HUES64 (cell line): ENCODE results near the gene CBLN1.
A peak's percentile ranks its signal among the peaks of the same experiment; 100 is the strongest.

Experiments used
- H3K27ac ChIP-seq: 2 replicates; pipeline ENCODE4 v1.7.0; 2013; ENCODE audit warnings: low read depth, low read length, inconsistent platforms
- H3K27me3 ChIP-seq: 2 replicates; pipeline ENCODE4 v1.6.1; 2013; ENCODE audit warnings: mild to moderate bottlenecking, low read length; ENCODE audit not compliant: insufficient read depth
- H3K36me3 ChIP-seq: 2 replicates; pipeline ENCODE4 v1.6.1; 2013; ENCODE audit warnings: mild to moderate bottlenecking, low read length; ENCODE audit not compliant: insufficient read depth
- H3K4me1 ChIP-seq: 2 replicates; pipeline ENCODE4 v1.6.1; 2013; ENCODE audit warnings: mild to moderate bottlenecking, low read length, moderate library complexity; ENCODE audit not compliant: insufficient read depth
- H3K4me3 ChIP-seq: 2 replicates; pipeline ENCODE4 v1.5.1; 2013; ENCODE audit warnings: mild to moderate bottlenecking, low read length, moderate library complexity
- H3K9ac ChIP-seq: 2 replicates; pipeline ENCODE4 v1.6.1; 2013; ENCODE audit warnings: mild to moderate bottlenecking, low read depth, low read length
- H3K9me3 ChIP-seq: 2 replicates; pipeline ENCODE4 v1.6.1; 2013; ENCODE audit warnings: low read depth, low read length; ENCODE audit not compliant: insufficient read depth
- WGBS: fragments of 150-250, 120-280 bp; methylation state at CpG from one replicate; pipeline ENCODE4 v1.1.7; 2013; ENCODE audit warnings: missing lambda C conversion rate; 5-methylcytosine and 5-hydroxymethylcytosine counted together

CBLN1 gene

DNA sequence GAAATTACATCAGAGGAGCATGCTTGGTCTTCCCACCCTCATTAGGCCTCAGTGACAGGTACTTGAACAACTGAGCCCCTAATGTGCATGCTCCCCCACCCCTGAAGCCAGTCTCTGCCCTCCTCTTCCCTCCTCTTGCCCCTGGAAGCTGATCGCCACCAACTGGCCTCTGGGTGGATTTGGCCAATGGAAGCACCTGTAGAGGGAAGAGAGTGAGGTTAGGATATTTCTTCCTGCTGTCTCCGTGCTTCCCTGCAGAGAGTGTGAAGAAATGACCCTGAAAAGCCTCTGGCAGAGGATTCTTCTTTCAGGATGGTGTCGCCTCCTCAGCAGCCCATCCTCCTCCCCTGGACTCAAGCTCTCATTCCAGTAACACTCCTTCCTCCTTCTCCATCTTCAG, 5.9 kb upstream of the CBLN1 start:
- Histone ChIP-seq H3K27me3 (peaks cover 43% of the 10 kb centered on the region), H3K9me3 (no peaks in the 10 kb centered on the region), H3K4me1 (no peaks in the 10 kb centered on the region), H3K36me3 (no peaks in the 10 kb centered on the region), H3K4me3 (no peak overlapping the region), H3K27ac (no peak overlapping the region), H3K9ac (no peak overlapping the region)
- WGBS = 21% methylated on average over 3 of the region's 3 CpGs

DNA sequence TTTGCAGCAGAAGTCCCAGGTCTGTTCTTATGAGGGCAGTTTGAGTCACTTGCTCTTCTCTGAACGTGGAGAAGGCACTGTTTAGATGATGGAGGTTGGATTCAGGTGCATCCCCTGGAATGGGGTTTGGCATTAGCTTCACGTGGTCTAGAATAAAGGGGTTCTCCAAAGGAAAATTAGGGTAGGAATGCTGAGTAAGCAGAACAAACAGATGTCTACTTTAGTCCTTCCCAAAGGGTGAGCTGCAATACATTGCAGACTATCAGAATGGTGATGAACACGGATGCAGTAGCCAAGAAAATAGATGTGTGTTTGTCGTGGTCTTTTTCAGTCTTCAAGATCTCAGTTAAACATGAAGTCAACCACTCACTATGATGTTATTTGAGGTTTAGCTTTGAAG, 3.3 kb upstream of the CBLN1 start:
- Histone ChIP-seq H3K27me3 (peaks cover 61% of the 10 kb centered on the region), H3K27ac (no peak overlapping the region), H3K9me3 (no peaks in the 10 kb centered on the region), H3K4me3 (no peak overlapping the region), H3K36me3 (no peaks in the 10 kb centered on the region), H3K9ac (no peak overlapping the region), H3K4me1 (peaks cover 4% of the 10 kb centered on the region; the same call in 1 of the 2 replicates)
- 61% methylated on average over 3 of the region's 4 CpGs for WGBS

DNA sequence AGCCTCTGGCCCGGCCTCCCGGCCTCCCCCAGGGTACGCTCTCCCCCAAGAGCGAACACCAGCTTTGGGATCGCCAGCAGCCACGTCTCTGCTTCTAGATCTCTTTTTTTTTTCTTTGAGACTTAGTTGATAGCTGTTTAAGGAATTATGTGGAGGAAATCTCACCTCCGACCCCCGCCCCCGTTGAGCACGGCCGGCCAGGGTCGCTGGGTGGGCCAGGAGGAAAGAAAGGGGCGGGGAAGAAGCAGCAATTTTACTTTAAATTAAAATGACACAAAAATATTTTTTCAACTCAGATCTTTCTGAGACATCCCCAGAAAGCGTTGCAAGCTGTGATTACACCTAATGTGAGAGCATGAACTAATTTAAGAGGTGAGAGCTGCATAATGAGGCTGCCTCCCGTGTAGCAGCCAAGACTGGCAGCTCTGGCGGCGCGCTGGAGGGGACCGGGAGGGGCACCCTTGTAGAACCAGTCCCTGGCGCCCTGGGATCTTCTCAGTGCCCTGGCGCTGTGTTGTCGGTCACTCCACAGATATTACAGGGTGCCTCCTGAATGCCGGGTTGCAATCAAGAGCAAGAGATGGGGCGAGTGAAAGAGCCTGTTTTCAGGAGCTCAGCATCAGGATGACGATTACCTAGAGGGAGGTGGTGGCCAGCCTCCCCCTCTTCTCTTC, 1.9 kb upstream of the CBLN1 start:
- Histone ChIP-seq H3K27me3 (peaks cover 76% of the 10 kb centered on the region), H3K4me1 (peaks cover 16% of the 10 kb centered on the region), H3K9ac (no peak overlapping the region), H3K9me3 (no peaks in the 10 kb centered on the region), H3K36me3 (no peaks in the 10 kb centered on the region), H3K27ac (no peak overlapping the region), H3K4me3 (peak overlapping the region; percentile 73)
- WGBS = 7% methylated on average over 24 of the region's 25 CpGs

DNA sequence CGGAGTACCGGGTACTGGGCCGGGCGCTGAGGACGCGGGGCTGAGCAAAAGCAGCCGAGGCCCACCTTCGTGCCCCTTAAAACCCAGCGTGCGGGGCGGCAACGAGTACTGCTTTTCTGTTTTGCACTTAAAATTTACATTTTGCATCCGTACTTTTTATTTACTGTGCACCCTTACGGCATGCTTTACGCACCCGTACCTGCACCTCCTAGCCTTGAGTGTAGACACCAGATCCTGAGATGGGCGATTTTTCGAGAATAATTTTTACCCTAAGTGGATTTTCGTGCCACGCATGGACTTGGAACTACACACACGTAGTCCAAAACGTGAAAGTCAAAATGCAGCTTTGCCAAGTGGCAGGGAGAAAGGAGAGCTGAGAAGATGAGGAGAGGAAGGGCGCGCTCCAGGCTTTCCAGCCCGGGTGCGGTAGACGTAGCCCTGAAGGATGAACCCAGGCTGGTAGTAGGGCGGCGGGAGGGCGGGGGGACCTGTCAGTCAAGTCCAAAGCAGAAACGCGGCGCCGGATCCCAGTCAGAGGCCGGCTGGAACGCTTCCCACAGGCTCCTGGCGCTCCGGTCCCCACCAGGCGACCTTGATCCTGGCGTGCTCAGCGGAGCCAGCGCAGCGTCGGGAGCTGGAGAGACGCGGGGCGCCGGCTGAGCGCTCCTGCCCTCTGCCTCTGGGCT, 1.2 kb upstream of the CBLN1 start:
- Histone ChIP-seq H3K36me3 (no peaks in the 10 kb centered on the region), H3K4me3 (peak overlapping the region; percentile 73), H3K4me1 (peaks cover 22% of the 10 kb centered on the region), H3K27ac (no peak overlapping the region), H3K27me3 (peaks cover 83% of the 10 kb centered on the region), H3K9me3 (no peaks in the 10 kb centered on the region), H3K9ac (no peak overlapping the region)
- WGBS = under 1% methylated on average over 49 of the region's 49 CpGs

DNA sequence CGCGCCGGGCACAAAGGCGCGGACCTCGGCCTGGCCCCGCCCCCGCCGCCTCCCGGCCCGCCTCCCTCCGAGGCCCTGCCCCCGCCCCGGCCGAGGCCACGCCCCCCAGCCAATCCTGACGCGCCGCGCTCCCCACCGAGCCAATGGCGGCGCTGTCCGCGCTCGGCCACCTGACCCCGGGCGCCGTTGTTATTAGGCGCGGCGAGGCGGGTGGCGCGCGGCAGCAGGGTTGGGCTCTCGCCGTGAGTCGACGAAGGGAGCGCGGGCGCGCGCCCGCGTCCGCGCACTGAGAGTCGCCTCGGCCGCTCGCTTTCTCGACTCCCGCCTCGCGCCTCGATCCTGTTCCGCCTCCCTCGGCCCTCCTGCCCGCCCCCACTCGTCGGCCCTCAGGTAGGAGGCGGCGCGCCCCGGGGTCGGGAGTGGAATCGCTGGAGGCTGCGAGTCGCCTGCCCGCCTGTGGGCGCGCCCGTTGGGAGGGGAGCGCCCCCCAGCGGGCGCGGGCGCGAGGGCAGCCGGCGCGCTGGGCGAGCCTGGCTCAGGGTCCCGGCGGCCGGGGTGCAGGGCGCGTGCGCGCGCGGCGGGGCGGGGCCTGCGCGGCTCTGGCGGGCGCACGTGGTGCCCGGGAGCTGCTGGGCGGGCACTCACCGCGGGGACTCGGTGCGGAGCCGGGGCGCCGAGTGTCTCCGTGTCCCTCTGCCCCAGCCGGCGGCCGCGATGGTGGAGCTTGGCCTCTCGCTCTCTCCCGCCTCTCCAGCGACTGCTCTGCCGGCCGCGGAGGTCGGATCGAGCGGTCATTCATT, 405 bp upstream of the CBLN1 start:
- H3K27me3 ChIP-seq = peaks cover 90% of the 10 kb centered on the region

DNA sequence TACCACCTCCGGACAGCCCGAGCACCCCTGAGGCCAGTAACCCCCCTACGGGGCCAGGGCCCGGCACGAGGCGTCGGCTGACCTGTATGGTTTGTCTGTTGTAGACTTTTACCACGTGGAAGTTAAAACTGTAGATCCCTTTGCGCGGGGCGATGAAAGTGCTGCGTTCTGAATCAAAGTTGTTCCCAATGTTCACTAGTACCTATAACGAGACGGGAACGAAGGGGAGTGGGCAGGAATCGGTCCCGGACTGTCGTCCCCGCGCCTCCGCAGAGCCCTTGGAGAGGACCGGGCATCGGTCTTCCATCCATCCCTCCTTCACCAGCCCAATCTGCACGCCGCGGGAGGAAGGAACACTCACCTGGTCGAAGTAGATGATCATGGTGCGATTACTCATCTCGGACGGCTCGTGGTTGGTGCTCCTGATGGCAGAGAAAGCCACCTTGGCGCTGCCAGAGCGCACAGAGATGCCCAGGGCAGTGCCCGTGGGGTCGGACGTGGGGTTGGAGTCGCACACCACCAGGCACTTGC, 732 bp downstream of the CBLN1 start:
- H3K9ac ChIP-seq = no peak overlapping the region
- no peaks in the 10 kb centered on the region for H3K9me3 ChIP-seq
- no peak overlapping the region for H3K27ac ChIP-seq
- WGBS = under 1% methylated on average over 37 of the region's 37 CpGs
- peak overlapping the region; percentile 52 for H3K4me3 ChIP-seq
- H3K4me1 ChIP-seq = peaks cover 36% of the 10 kb centered on the region
- H3K36me3 ChIP-seq = no peaks in the 10 kb centered on the region
- H3K27me3 ChIP-seq = peaks cover 92% of the 10 kb centered on the region

More for the DNA sequence above, 405 bp upstream of the CBLN1 start:
- Histone ChIP-seq H3K9ac (peak overlapping the region; percentile 62; the same call in 1 of the 2 replicates), H3K36me3 (no peaks in the 10 kb centered on the region), H3K27ac (no peak overlapping the region; the same call in 1 of the 2 replicates), H3K4me1 (peaks cover 29% of the 10 kb centered on the region), H3K4me3 (peak overlapping the region; percentile 73), H3K9me3 (no peaks in the 10 kb centered on the region)
- under 1% methylated on average over 124 of the region's 124 CpGs for WGBS

DNA sequence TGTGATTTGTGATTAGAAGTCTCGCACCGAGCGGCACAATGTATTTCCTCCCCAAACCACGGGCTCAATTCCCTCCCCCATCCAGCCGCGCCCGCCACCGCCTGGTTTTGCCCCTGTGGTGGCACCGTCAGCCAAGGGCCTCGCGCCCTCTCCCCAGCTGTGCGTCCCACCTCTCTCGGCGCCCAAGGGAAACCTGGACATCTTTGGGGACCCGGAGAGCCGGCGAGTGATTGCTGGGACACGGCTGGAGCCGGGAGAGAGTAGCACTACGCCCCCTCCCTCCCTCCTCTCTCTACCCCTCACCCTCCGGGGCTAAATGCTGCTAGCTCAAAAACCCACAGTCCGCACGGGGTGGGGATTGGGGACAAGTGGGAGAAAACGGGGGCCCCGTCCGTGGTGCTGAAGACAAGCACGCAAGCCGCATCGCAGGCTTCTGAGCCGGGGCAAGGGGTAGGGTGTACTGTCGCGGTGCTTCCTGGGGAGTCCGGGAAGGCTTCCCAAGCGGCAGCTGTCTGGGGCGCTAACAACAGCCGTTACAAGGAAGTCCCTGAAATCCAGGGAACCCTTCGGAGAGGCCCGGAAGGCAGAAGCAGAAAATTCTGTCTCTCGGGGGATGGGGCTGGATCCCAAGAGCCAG, 1.4 kb downstream of the CBLN1 start:
- no peak overlapping the region for H3K9ac ChIP-seq
- H3K4me1 ChIP-seq = peaks cover 40% of the 10 kb centered on the region
- under 1% methylated on average over 37 of the region's 39 CpGs for WGBS
- peak overlapping the region; percentile 52 for H3K4me3 ChIP-seq
- H3K9me3 ChIP-seq = no peaks in the 10 kb centered on the region
- H3K27me3 ChIP-seq = peaks cover 92% of the 10 kb centered on the region
- H3K27ac ChIP-seq = no peak overlapping the region
- no peaks in the 10 kb centered on the region for H3K36me3 ChIP-seq

DNA sequence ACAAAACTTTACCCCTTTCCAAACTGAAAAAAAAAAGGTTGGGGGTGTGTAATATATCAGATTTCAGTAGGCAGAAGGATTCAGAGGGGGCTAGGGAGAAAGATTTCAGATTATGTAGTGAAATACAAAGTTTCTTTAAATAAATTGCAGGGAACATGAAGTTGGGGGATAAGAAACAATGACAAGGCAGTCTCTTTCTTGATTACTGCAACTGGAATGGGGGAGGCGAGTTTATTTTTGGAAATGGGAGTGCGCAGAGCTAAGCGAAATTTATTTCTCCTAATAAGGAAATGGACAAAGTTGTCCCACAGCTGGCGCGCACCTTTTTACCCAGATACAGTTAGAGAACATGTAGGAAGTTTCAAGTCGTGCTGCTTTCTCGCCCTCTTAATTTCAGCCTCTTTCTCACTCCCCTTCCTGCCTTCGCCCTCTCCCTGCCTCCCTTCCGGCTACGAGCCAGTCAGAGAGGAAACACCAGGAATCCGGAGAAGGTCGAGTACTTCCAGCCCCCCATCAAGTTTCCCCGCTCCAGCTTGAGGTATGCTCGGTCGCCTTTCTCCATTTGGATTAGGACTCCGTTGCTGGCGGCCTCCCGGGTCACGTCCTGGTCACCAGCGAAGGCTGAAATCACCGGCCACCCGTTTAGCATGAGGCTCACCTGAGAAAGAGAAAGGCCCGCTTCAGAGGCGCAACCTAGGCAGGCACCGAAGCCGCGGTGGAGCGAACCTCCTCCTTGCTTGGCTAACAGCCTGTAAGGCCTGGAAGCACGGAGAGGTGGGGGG, 2.5 kb downstream of the CBLN1 start:
- no peaks in the 10 kb centered on the region for H3K9me3 ChIP-seq
- H3K27ac ChIP-seq = no peak overlapping the region
- no peaks in the 10 kb centered on the region for H3K36me3 ChIP-seq
- H3K4me3 ChIP-seq = peak overlapping the region; percentile 52
- WGBS = 6% methylated on average over 29 of the region's 29 CpGs
- peaks cover 45% of the 10 kb centered on the region for H3K4me1 ChIP-seq
- H3K27me3 ChIP-seq = peaks cover 92% of the 10 kb centered on the region
- H3K9ac ChIP-seq = no peak overlapping the region

DNA sequence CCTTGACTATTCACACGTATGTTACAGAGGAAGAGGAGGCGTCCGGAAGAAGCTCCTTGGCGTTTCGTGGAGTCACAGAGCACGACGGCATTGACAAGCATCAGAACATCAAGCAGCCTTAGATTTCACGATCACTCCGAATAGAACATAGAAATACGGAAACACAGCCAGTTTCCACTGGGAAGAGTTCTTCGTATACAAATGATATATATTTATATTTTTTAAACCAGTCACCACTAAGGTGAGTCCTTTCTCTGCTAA, 3.1 kb downstream of the CBLN1 start:
- no peak overlapping the region for H3K9ac ChIP-seq
- H3K9me3 ChIP-seq = no peaks in the 10 kb centered on the region
- H3K27ac ChIP-seq = no peak overlapping the region
- WGBS = 24% methylated on average over 9 of the region's 11 CpGs
- peaks cover 92% of the 10 kb centered on the region for H3K27me3 ChIP-seq
- peak overlapping the region; percentile 26; the same call in 1 of the 2 replicates for H3K4me3 ChIP-seq
- no peaks in the 10 kb centered on the region for H3K36me3 ChIP-seq
- peaks cover 45% of the 10 kb centered on the region for H3K4me1 ChIP-seq

DNA sequence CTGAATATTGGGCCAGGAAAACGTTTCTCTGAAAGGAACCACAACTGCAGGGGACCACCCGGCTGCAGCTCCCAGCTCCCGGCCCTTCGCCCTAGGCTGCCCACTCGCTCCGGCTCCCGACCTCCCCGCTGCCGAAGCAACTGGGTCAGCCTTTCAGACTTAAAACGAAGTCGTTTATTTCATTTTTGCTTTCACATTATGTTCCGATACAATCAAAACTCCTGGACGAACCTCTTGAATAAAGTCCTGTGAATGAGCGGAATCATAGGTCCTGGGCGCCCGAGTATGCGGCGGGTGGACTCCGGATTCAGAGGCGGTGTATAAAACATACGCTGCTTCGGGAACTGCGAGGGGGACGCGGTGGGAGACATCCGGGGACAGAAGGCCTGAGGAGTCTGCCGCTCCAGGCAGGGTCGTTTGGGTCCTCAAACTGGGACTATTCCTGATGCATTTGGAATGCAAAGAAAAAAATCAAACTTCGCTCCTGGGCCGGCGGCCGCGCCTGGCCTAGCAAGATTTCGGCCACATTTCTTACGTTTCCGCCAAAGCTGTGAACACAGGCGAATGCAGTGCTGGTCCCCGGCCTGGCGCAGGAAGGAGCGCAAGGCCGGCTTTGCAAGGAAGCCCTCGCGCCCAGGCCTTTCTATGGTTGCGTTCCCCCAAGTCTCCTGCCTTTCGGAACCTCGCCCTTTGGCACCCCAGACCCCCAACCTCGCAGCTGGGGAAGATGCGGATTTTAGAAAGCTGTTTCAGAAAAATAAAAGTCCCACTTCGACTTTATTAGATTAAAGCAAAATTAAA, 3.7 kb downstream of the CBLN1 start:
- peaks cover 45% of the 10 kb centered on the region for H3K4me1 ChIP-seq
- H3K9me3 ChIP-seq = no peaks in the 10 kb centered on the region
- H3K36me3 ChIP-seq = no peaks in the 10 kb centered on the region
- peak overlapping the region; percentile 26 for H3K4me3 ChIP-seq
- no peak overlapping the region for H3K9ac ChIP-seq
- no peak overlapping the region for H3K27ac ChIP-seq
- H3K27me3 ChIP-seq = peaks cover 92% of the 10 kb centered on the region
- WGBS = 4% methylated on average over 49 of the region's 49 CpGs
